SU-DHL-6 (cell line): ENCODE measurements around the gene FIGNL2.

Experiments used
- CTCF ChIP-seq: fragments of 200-600 bp; sonication (generic); IDR thresholded peaks from one replicate; pipeline ENCODE4 v1.5.1; 2017; ENCODE audit warnings: antibody characterized with exemption, mild to moderate bottlenecking, low read length, moderate library complexity; ENCODE audit not compliant: insufficient read depth, poor library complexity, severe bottlenecking
- EZH2phosphoT487 ChIP-seq: fragments of 200-600 bp; sonication (generic), shearing (Covaris generic); conservative IDR thresholded peaks from 2 replicates; pipeline ENCODE4 v1.6.1; 2018; ENCODE audit warnings: mild to moderate bottlenecking, antibody characterized with exemption, low read length, moderate library complexity, mixed read lengths

GRCh38 chr12:51848841-51849735 is 570 bp upstream of the FIGNL2 start:
- TF ChIP-seq CTCF (no peak), EZH2phosphoT487 (no peak)
